Measurements from ENCODE around the gene PRKAR2B. TPM values are rescaled to one million over a fixed set of nuclear protein-coding genes. Genes with fewer than 3 reads are reported as not detected.
A peak's percentile ranks its signal among the peaks of the same experiment; 100 is the strongest.

PRKAR2B gene
- total RNA-seq, 1 experiment from 2014 or later: 15.1 TPM

GRCh38 chr7:107077699-107078516 is 33.4 kb downstream of the PRKAR2B start:
- BruUV-seq (replicated peaks): no TSS peak
- H3K27ac ChIP-seq (ENCODE audit: low read depth, low read length): no peak overlapping the region
- H3K4me1 ChIP-seq (ENCODE audit: control insufficient read depth in 1 of 2, insufficient read depth in 2 of 2, low read length in 2 of 2): 0 out of 4 replicates have a peak, but pooled peaks cover 0 to 4% of the 10 kb centered on the region in 2 experiments
- no peak overlapping the region for H3K9ac ChIP-seq (ENCODE audit: low read length)
- H3K27me3 ChIP-seq (ENCODE audit: insufficient read depth, low read length): no peaks in the 10 kb centered on the region
- no peaks in the 10 kb centered on the region for H3K9me3 ChIP-seq (ENCODE audit: control insufficient read depth in 1 of 2, insufficient read depth in 1 of 2, low read depth in 1 of 2, low read length in 2 of 2)
- peak; percentile 18 for DNase-seq (ENCODE audit: low read depth, low spot score)
- POLR2A ChIA-PET: interaction anchor here (0.5 kb wide), 1 partner anchor 803 kb away, joined by 3 read pairs; no protein-coding TSS in a partner anchor
- no peaks in the 10 kb centered on the region for H3K9me2 ChIP-seq (ENCODE audit: insufficient read depth)
- RAD21 ChIA-PET (ENCODE audit: low non-redundant PET in 1 of 2, low total read pairs in 2 of 2, uncharacterized antibody in 2 of 2, unreplicated experiment in 2 of 2): no interaction called here
- no peaks in the 10 kb centered on the region for H3K79me2 ChIP-seq (ENCODE audit: insufficient read depth, low read length)
- ATAC-seq: no peak
- CTCF ChIA-PET: no interaction called here
- no peak overlapping the region for H3K4me3 ChIP-seq (replicated peaks in 1 of 2; ENCODE audit: low read depth in 1 of 2, low read length in 2 of 2)
- TF ChIP-seq CTCF (IDR thresholded peaks at IDR 0.05 in 2 of 3, conservative IDR thresholded peaks at IDR 0.05 in 1 of 3; ENCODE audit: borderline replicate concordance in 1 of 3, insufficient read depth in 1 of 3, low read depth in 2 of 3, low read length in 2 of 3): no peak
- TF ChIP-seq MAX (IDR thresholded peaks at IDR 0.05): no peak
- peak; percentile 60 for TF ChIP-seq CEBPB (IDR thresholded peaks at IDR 0.05; ENCODE audit: low read depth)
- H2AFZ ChIP-seq (ENCODE audit: low read depth, low read length, poor library complexity, severe bottlenecking): no peak overlapping the region
- no peak overlapping the region for H3K4me2 ChIP-seq (ENCODE audit: low read length)
- no peaks in the 10 kb centered on the region for H4K20me1 ChIP-seq (ENCODE audit: insufficient read depth)
- H3K36me3 ChIP-seq (ENCODE audit: control insufficient read depth in 1 of 2, insufficient read depth in 2 of 2, low read length in 2 of 2): no peaks in the 10 kb centered on the region
- intact Hi-C loops (cut with micrococcal nuclease): no loop called here

- no peaks in the 10 kb centered on the region for H3K9me3 ChIP-seq (ENCODE audit: control insufficient read depth in 1 of 2, insufficient read depth in 1 of 2, low read depth in 1 of 2, low read length in 2 of 2)
- DNase-seq (ENCODE audit: low read depth, low spot score) (peak; percentile 4), ATAC-seq (no peak)
- no peak overlapping the region for H3K9ac ChIP-seq (ENCODE audit: low read length)
- no peaks in the 10 kb centered on the region for H4K20me1 ChIP-seq (ENCODE audit: insufficient read depth)
- ChIA-PET CTCF (no interaction called here), RAD21 (ENCODE audit: low non-redundant PET in 1 of 2, low total read pairs in 2 of 2, uncharacterized antibody in 2 of 2, unreplicated experiment in 2 of 2) (no interaction called here), POLR2A (no interaction called here)
- no peak overlapping the region for H3K4me2 ChIP-seq (ENCODE audit: low read length)
- H3K36me3 ChIP-seq (ENCODE audit: control insufficient read depth in 1 of 2, insufficient read depth in 2 of 2, low read length in 2 of 2): no peaks in the 10 kb centered on the region
- no peaks in the 10 kb centered on the region for H3K79me2 ChIP-seq (ENCODE audit: insufficient read depth, low read length)
- H3K9me2 ChIP-seq (ENCODE audit: insufficient read depth): no peaks in the 10 kb centered on the region
- H3K4me3 ChIP-seq (replicated peaks in 1 of 2; ENCODE audit: low read depth in 1 of 2, low read length in 2 of 2): no peak overlapping the region
- TF ChIP-seq CBX3 (IDR thresholded peaks at IDR 0.05; ENCODE audit: low read depth): no peak
- TF ChIP-seq FOSL1 (IDR thresholded peaks at IDR 0.05; ENCODE audit: low read depth): peak; percentile 59
- H2AFZ ChIP-seq (ENCODE audit: low read depth, low read length, poor library complexity, severe bottlenecking): no peak overlapping the region
- 0 out of 4 replicates have a peak, but pooled peaks cover 0 to 4% of the 10 kb centered on the region in 2 experiments for H3K4me1 ChIP-seq (ENCODE audit: control insufficient read depth in 1 of 2, insufficient read depth in 2 of 2, low read length in 2 of 2)
- no TSS peak for BruUV-seq (replicated peaks)
- H3K27me3 ChIP-seq (ENCODE audit: insufficient read depth, low read length): no peaks in the 10 kb centered on the region
- intact Hi-C loops (cut with micrococcal nuclease): no loop called here
- no peak overlapping the region for H3K27ac ChIP-seq (ENCODE audit: low read depth, low read length)
These were observed 34.0 kb downstream of the PRKAR2B start for GRCh38 chr7:107078517-107078966.
